SK-N-SH (cell line): Measurements from ENCODE around the gene DENND5B. TPM values are rescaled to one million over a fixed set of nuclear protein-coding genes. Genes with fewer than 3 reads are reported as not detected.

Source experiments
- CTCF ChIA-PET: fragments of 300-600, 350-600 bp; formaldehyde crosslinking; extraction: SDS; loops from one replicate; lab custom pipeline; 2021; lab: Yijun Ruan, JAX
- POLR2A ChIA-PET: fragments of 350-600 bp; sonication (Branson Sonifier 250); formaldehyde crosslinking; extraction: SDS; loops from one replicate; lab custom pipeline; 2020; ENCODE audit warnings: antibody characterized with exemption, inconsistent platforms; lab: Yijun Ruan, JAX
- DNase-seq: peaks from one replicate; pipeline ENCODE4 v3.0.0; 2012
- H2AFZ ChIP-seq: fragments of 200-600 bp; sonication (generic); 2 replicates; pipeline ENCODE4 v1.8.1; 2016; ENCODE audit warnings: antibody characterized with exemption, mild to moderate bottlenecking, low read depth
- H3F3A ChIP-seq: fragments of 200-600 bp; sonication (generic); replicated peaks from 2 replicates; pipeline ENCODE3; 2016; ENCODE audit warnings: antibody characterized with exemption, mild to moderate bottlenecking; ENCODE audit not compliant: insufficient read depth
- H3K27ac ChIP-seq, 2 experiments: fragments of 200-500 bp in 1 of 2; fragments of 200-600 bp in 1 of 2; sonication (Bioruptor generic) in 1 of 2; sonication (generic), shearing (Covaris generic) in 1 of 2; 2 replicates each; pipeline versions ENCODE4 v1.5.1 to v1.6.1; 2014 to 2016; ENCODE audit warnings: low read depth in 2 of 2, inconsistent platforms in 1 of 2, low read length in 1 of 2, mild to moderate bottlenecking in 1 of 2, mixed read lengths in 1 of 2
- H3K27me3 ChIP-seq: fragments of 200-600 bp; sonication (generic), shearing (Covaris generic); 2 replicates; pipeline ENCODE4 v1.6.1; 2016; ENCODE audit warnings: mixed run types; ENCODE audit not compliant: insufficient read depth
- H3K36me3 ChIP-seq, 2 experiments: fragments of 200-500 bp in 1 of 2; fragments of 200-600 bp in 1 of 2; sonication (Bioruptor generic) in 1 of 2; sonication (generic) in 1 of 2; replicated peaks in 1 of 2; 2 replicates each; pipeline versions ENCODE3 to v1.5.1; 2014 to 2016; ENCODE audit warnings: low read length in 1 of 2, mild to moderate bottlenecking in 1 of 2; ENCODE audit not compliant: insufficient read depth in 2 of 2, control insufficient read depth in 1 of 2
- H3K4me1 ChIP-seq, 2 experiments: fragments of 200-500 bp in 1 of 2; fragments of 200-600 bp in 1 of 2; sonication (Bioruptor generic) in 1 of 2; sonication (generic), shearing (Covaris generic) in 1 of 2; 2 replicates each; pipeline versions ENCODE4 v1.5.1 to v1.6.1; 2014 to 2016; ENCODE audit warnings: low read depth in 1 of 2, low read length in 1 of 2, mixed run types in 1 of 2; ENCODE audit not compliant: insufficient read depth in 2 of 2, control insufficient read depth in 1 of 2
- H3K4me2 ChIP-seq: fragments of 200-600 bp; sonication (generic), shearing (Covaris generic); 2 replicates; pipeline ENCODE4 v1.6.1; 2017; ENCODE audit warnings: mixed run types
- H3K4me3 ChIP-seq, 2 experiments: fragments of 200-500 bp in 1 of 2; fragments of 200-600 bp in 1 of 2; sonication (Bioruptor generic) in 1 of 2; sonication (generic), shearing (Covaris generic) in 1 of 2; 2 replicates each; pipeline versions ENCODE4 v1.5.1 to v1.8.1; 2014 to 2016; ENCODE audit warnings: low read depth in 2 of 2, inconsistent platforms in 1 of 2, low read length in 1 of 2, mild to moderate bottlenecking in 1 of 2, mixed read lengths in 1 of 2, moderate library complexity in 1 of 2
- H3K79me2 ChIP-seq: fragments of 200-600 bp; sonication (generic); 2 replicates; pipeline ENCODE4 v1.8.1; 2017; ENCODE audit warnings: mild to moderate bottlenecking; ENCODE audit not compliant: insufficient read depth
- H3K9ac ChIP-seq: fragments of 200-600 bp; sonication (generic); 2 replicates; pipeline ENCODE4 v1.6.1; 2017; ENCODE audit warnings: mixed run types
- H3K9me2 ChIP-seq: fragments of 200-600 bp; sonication (generic); 2 replicates; pipeline ENCODE4 v1.6.1; 2017; ENCODE audit warnings: mixed run types
- H3K9me3 ChIP-seq: fragments of 200-600 bp; sonication (generic); 2 replicates; pipeline ENCODE4 v1.6.1; 2017; ENCODE audit warnings: mixed run types, mild to moderate bottlenecking, moderate library complexity
- H4K20me1 ChIP-seq: fragments of 200-600 bp; sonication (generic); 2 replicates; pipeline ENCODE4 v1.6.1; 2017; ENCODE audit warnings: mild to moderate bottlenecking, mixed run types; ENCODE audit not compliant: insufficient read depth
- ELF1 ChIP-seq: IDR thresholded peaks from 2 replicates; pipeline ENCODE4 v1.4.0; 2012
- EP300 ChIP-seq, 2 experiments: IDR thresholded peaks; 2 replicates each; pipeline versions ENCODE4 v1.4.0 to v1.6.1; 2012; ENCODE audit warnings: borderline replicate concordance in 1 of 2, low read depth in 1 of 2, low read length in 1 of 2
- FOXJ3 ChIP-seq: sonication (generic); formaldehyde crosslinking; IDR thresholded peaks from 2 replicates; pipeline ENCODE4 v1.5.1; 2020; ENCODE audit warnings: mild to moderate bottlenecking, missing genetic modification reagents
- GABPA ChIP-seq: IDR thresholded peaks from 2 replicates; pipeline ENCODE4 v1.4.0; 2012; ENCODE audit warnings: low read depth, mild to moderate bottlenecking
- JUND ChIP-seq: IDR thresholded peaks from 2 replicates; pipeline ENCODE4 v1.4.0; 2012
- NFIC ChIP-seq: IDR thresholded peaks from 2 replicates; pipeline ENCODE4 v1.4.0; 2012; ENCODE audit warnings: borderline replicate concordance
- POLR2AphosphoS5 ChIP-seq: IDR thresholded peaks from 2 replicates; pipeline ENCODE4 v1.6.1; 2012; ENCODE audit warnings: low read depth, low read length
- REST ChIP-seq: IDR thresholded peaks from 2 replicates; pipeline ENCODE4 v1.6.1; 2012; ENCODE audit warnings: mild to moderate bottlenecking, low read depth, low read length, moderate library complexity
- SMC3 ChIP-seq: IDR thresholded peaks from 2 replicates; pipeline ENCODE4 v1.6.1; 2012; ENCODE audit warnings: low read depth, low read length, improper control_type of control experiment
- TEAD4 ChIP-seq: IDR thresholded peaks from 2 replicates; pipeline ENCODE4 v1.4.0; 2012; ENCODE audit warnings: mild to moderate bottlenecking, borderline replicate concordance; ENCODE audit not compliant: insufficient read depth
- YY1 ChIP-seq: IDR thresholded peaks from 2 replicates; pipeline ENCODE4 v1.4.0; 2012; ENCODE audit warnings: low read depth, mild to moderate bottlenecking
- ZBTB33 ChIP-seq: IDR thresholded peaks from 2 replicates; pipeline ENCODE4 v1.4.0; 2012; ENCODE audit warnings: low read depth, borderline replicate concordance
- WGBS: methylation state at CpG from one replicate; pipeline ENCODE4 v1.1.6; 2017; ENCODE audit warnings: low lambda C conversion rate; 5-methylcytosine and 5-hydroxymethylcytosine counted together
- polyA plus RNA-seq, 3 experiments: library from polyadenylated mRNA; depleted of rRNA; stranded (reverse); fragments of >200 nt; gene quantifications; 2 replicates each; pipeline ENCODE4 v1.2.3, GENCODE V29; 2012
- TF ChIP-seq, protein P1 (sequence below): IDR thresholded peaks from 2 replicates; pipeline ENCODE4; 2012
- TF ChIP-seq, protein P2 (sequence below): IDR thresholded peaks from 2 replicates; pipeline ENCODE4 v1.4.0; 2012; ENCODE audit warnings: low read depth

Gene DENND5B
- polyA plus RNA-seq, 1 of the 3 experiments (the other 2 are of a cell fraction): 5.3 TPM

DNA sequence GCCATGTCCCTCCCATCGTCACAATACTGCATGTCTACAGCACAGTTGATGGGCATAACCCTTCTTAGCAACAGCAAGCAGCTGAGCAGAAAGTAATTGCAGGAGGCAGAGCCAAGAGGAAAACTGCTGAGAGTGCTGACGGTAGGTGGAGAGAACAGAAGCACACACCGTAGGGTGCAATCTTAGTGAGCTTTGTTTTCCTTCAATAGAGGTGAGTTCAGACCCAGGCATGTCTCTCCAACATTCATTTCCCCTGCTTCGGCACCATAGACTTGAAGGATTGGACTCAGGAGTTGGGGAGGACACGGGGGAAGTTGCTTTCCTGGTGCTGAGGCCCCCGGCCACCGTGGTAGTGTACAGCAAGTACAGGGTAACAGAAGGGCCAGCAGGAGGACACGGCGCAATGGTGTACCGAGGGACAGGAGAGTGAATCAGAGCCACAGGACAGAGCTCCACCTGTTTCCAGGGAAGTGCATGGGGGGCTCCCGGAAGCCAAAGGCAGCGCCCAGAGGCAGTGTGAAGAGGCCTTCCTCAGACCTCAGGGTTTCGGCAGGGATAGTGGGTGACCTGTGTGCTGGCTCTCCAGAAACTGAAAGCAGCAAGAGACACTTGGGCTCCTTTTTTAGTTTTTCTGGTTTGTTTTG is 228.7 kb downstream of the DENND5B start:
- TF ChIP-seq YY1: no peak
- TF ChIP-seq ELF1: no peak
- no peak for TF ChIP-seq EP300 (IDR thresholded peaks at IDR 0.05; ENCODE audit: borderline replicate concordance in 1 of 2, low read depth in 1 of 2, low read length in 1 of 2)
- Histone ChIP-seq H3K9me3 (no peaks in the 10 kb centered on the region), H3K36me3 (no peaks in the 10 kb centered on the region), H3K4me2 (no peak overlapping the region), H3K27ac (no peak overlapping the region), H2AFZ (no peak overlapping the region), H3K9me2 (no peaks in the 10 kb centered on the region), H3K9ac (no peak overlapping the region), H3K27me3 (no peaks in the 10 kb centered on the region), H3K79me2 (no peaks in the 10 kb centered on the region), H3F3A (no peaks in the 10 kb centered on the region), H3K4me1 (no peaks in the 10 kb centered on the region), H4K20me1 (no peaks in the 10 kb centered on the region), H3K4me3 (no peak overlapping the region)
- no peak for DNase-seq
- WGBS: 72% methylated on average over 11 of the region's 13 CpGs
- POLR2A ChIA-PET: interaction anchor here (0.5 kb wide), 1 partner anchor 19 kb away, joined by 3 read pairs; no protein-coding TSS in a partner anchor
- CTCF ChIA-PET: interaction anchor here (0.9 kb wide), 1 partner anchor 16 kb away, joined by 4 read pairs; no protein-coding TSS in a partner anchor

DNA sequence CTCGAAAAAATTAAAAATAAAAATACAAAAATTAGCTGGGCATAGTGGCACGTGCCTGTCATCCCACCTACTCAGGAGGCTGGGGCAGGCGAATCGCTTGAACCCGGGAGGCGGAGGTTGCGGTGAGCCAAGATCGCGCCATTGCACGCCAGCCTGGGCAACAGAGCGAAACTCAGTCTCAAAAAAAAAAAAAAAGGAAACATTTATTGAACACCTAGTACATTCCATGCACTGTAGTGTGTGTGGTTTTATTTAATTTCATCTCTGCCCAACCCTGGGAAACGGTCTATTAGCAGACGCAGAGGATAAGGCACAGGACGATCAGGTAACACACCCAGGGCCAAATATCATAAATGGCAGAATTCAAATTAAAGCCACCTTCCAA is 229.2 kb downstream of the DENND5B start:
- no peak overlapping the region for H2AFZ ChIP-seq
- no peak overlapping the region for H3K4me3 ChIP-seq
- no peak overlapping the region for H3K4me2 ChIP-seq
- TF ChIP-seq FOXJ3 (CRISPR knock-in tag): no peak
- TF ChIP-seq EP300 (IDR thresholded peaks at IDR 0.05; ENCODE audit: borderline replicate concordance in 1 of 2, low read depth in 1 of 2, low read length in 1 of 2): no peak
- TF ChIP-seq, protein P1, sequence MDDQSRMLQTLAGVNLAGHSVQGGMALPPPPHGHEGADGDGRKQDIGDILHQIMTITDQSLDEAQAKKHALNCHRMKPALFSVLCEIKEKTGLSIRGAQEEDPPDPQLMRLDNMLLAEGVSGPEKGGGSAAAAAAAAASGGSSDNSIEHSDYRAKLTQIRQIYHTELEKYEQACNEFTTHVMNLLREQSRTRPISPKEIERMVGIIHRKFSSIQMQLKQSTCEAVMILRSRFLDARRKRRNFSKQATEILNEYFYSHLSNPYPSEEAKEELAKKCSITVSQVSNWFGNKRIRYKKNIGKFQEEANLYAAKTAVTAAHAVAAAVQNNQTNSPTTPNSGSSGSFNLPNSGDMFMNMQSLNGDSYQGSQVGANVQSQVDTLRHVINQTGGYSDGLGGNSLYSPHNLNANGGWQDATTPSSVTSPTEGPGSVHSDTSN: no peak
- no peak for TF ChIP-seq TEAD4
- TF ChIP-seq GABPA: no peak
- TF ChIP-seq ZBTB33: no peak
- TF ChIP-seq JUND: no peak
- TF ChIP-seq REST: no peak
- TF ChIP-seq, protein P2, sequence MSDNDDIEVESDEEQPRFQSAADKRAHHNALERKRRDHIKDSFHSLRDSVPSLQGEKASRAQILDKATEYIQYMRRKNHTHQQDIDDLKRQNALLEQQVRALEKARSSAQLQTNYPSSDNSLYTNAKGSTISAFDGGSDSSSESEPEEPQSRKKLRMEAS: no peak
- no peak for TF ChIP-seq ELF1
- no peak for TF ChIP-seq POLR2AphosphoS5
- TF ChIP-seq SMC3: no peak
- TF ChIP-seq NFIC: no peak
- TF ChIP-seq, all 33 proteins: peak for 0
- no peaks in the 10 kb centered on the region for H3K36me3 ChIP-seq
- ChIA-PET CTCF (no interaction called here), POLR2A (no interaction called here)
- no peak overlapping the region for H3K27ac ChIP-seq
- no peaks in the 10 kb centered on the region for H3K79me2 ChIP-seq
- WGBS: 83% methylated on average over 14 of the region's 14 CpGs
- no peak for DNase-seq
- H3K9me2 ChIP-seq: no peaks in the 10 kb centered on the region
- no peaks in the 10 kb centered on the region for H4K20me1 ChIP-seq
- H3K9ac ChIP-seq: no peak overlapping the region
- no peaks in the 10 kb centered on the region for H3K27me3 ChIP-seq
- no peaks in the 10 kb centered on the region for H3K9me3 ChIP-seq
- H3F3A ChIP-seq: no peaks in the 10 kb centered on the region
- no peaks in the 10 kb centered on the region for H3K4me1 ChIP-seq
